Dendritic cell treated with granulocyte-macrophage colony-stimulating factor and Interleukin-4, amounts not matched to agents 40 ng/mL and 50 ng/mL, for 4 days (primary cell): Measurements from ENCODE around the gene ZNF385C.
A peak's percentile ranks its signal among the peaks of the same experiment; 100 is the strongest.

Experiments
- H3K27ac Mint-ChIP-seq: one replicate; pipeline ENCODE4 v1.8.0; 2022; ENCODE audit warnings: mild to moderate bottlenecking, mixed read lengths
- H3K27me3 Mint-ChIP-seq: one replicate; pipeline ENCODE4 v1.8.0; 2022; ENCODE audit warnings: mild to moderate bottlenecking, mixed read lengths
- H3K36me3 Mint-ChIP-seq: one replicate; pipeline ENCODE4 v1.8.0; 2022; ENCODE audit warnings: low read depth, mixed read lengths
- H3K4me1 Mint-ChIP-seq: one replicate; pipeline ENCODE4 v1.8.0; 2022; ENCODE audit warnings: low read depth, mixed read lengths
- H3K4me3 Mint-ChIP-seq: one replicate; pipeline ENCODE4 v1.8.0; 2022; ENCODE audit warnings: mild to moderate bottlenecking, moderate library complexity, mixed read lengths
- H3K9me3 Mint-ChIP-seq: one replicate; pipeline ENCODE4 v1.8.0; 2022; ENCODE audit warnings: mixed read lengths
- intact Hi-C: fragments of 100-400 bp; cut with micrococcal nuclease; formaldehyde crosslinking; loops from one replicate; pipeline ENCODE4 v1.15.0; 2022

Gene ZNF385C

GRCh38 chr17:42049834-42050392 is 48.4 kb downstream of the ZNF385C start:
- Mint-ChIP-seq H3K27ac (peak overlapping the region; percentile 18), H3K4me1 (peaks cover 13% of the 10 kb centered on the region), H3K36me3 (no peaks in the 10 kb centered on the region), H3K27me3 (peaks cover 48% of the 10 kb centered on the region), H3K9me3 (no peaks in the 10 kb centered on the region), H3K4me3 (peak overlapping the region; percentile 55)
- intact Hi-C loops = no loop called here

GRCh38 chr17:42047343-42047742 is 50.9 kb downstream of the ZNF385C start:
- Mint-ChIP-seq H3K36me3 (no peaks in the 10 kb centered on the region), H3K4me1 (peaks cover 13% of the 10 kb centered on the region), H3K27me3 (peaks cover 26% of the 10 kb centered on the region), H3K9me3 (no peaks in the 10 kb centered on the region), H3K4me3 (no peak overlapping the region), H3K27ac (no peak overlapping the region)
- intact Hi-C loops = no loop called here

- Mint-ChIP-seq H3K9me3 (no peaks in the 10 kb centered on the region), H3K4me3 (no peak overlapping the region)
Observed at GRCh38 chr17:42045719-42046118, 52.6 kb downstream of the ZNF385C start.

GRCh38 chr17:42042598-42043319 is 55.5 kb downstream of the ZNF385C start:
- Mint-ChIP-seq H3K27ac (no peak overlapping the region), H3K9me3 (no peaks in the 10 kb centered on the region), H3K4me3 (no peak overlapping the region), H3K27me3 (peaks cover 20% of the 10 kb centered on the region), H3K36me3 (no peaks in the 10 kb centered on the region), H3K4me1 (no peaks in the 10 kb centered on the region)
- intact Hi-C loops = no loop called here

More at GRCh38 chr17:42045719-42046118, 52.6 kb downstream of the ZNF385C start:
- peaks cover 7% of the 10 kb centered on the region for H3K4me1 Mint-ChIP-seq
- no peak overlapping the region for H3K27ac Mint-ChIP-seq
- intact Hi-C loops = no loop called here
- H3K36me3 Mint-ChIP-seq = no peaks in the 10 kb centered on the region
- peaks cover 13% of the 10 kb centered on the region for H3K27me3 Mint-ChIP-seq

- H3K9me3 Mint-ChIP-seq = no peaks in the 10 kb centered on the region
- no peak overlapping the region for H3K4me3 Mint-ChIP-seq
- peaks cover 20% of the 10 kb centered on the region for H3K27me3 Mint-ChIP-seq
- intact Hi-C loops = no loop called here
- H3K4me1 Mint-ChIP-seq = no peaks in the 10 kb centered on the region
- no peaks in the 10 kb centered on the region for H3K36me3 Mint-ChIP-seq
- H3K27ac Mint-ChIP-seq = no peak overlapping the region
Observed at GRCh38 chr17:42041619-42042018, 56.7 kb downstream of the ZNF385C start.

GRCh38 chr17:42040818-42041217 is 57.5 kb downstream of the ZNF385C start:
- H3K36me3 Mint-ChIP-seq = no peaks in the 10 kb centered on the region
- H3K27me3 Mint-ChIP-seq = peaks cover 20% of the 10 kb centered on the region
- H3K4me3 Mint-ChIP-seq = no peak overlapping the region
- H3K9me3 Mint-ChIP-seq = no peaks in the 10 kb centered on the region
- intact Hi-C loops = no loop called here
- H3K4me1 Mint-ChIP-seq = no peaks in the 10 kb centered on the region
- no peak overlapping the region for H3K27ac Mint-ChIP-seq

GRCh38 chr17:42039794-42040763 is 58.2 kb downstream of the ZNF385C start:
- Mint-ChIP-seq H3K4me1 (no peaks in the 10 kb centered on the region), H3K9me3 (no peaks in the 10 kb centered on the region), H3K27me3 (peaks cover 20% of the 10 kb centered on the region), H3K36me3 (no peaks in the 10 kb centered on the region), H3K4me3 (peak overlapping the region; percentile 58), H3K27ac (no peak overlapping the region)
- intact Hi-C loops = no loop called here

- Mint-ChIP-seq H3K27me3 (peaks cover 20% of the 10 kb centered on the region), H3K36me3 (no peaks in the 10 kb centered on the region), H3K9me3 (no peaks in the 10 kb centered on the region), H3K4me3 (no peak overlapping the region), H3K4me1 (peaks cover 5% of the 10 kb centered on the region), H3K27ac (no peak overlapping the region)
- intact Hi-C loops = no loop called here
Observed at GRCh38 chr17:42038221-42038973, 59.9 kb downstream of the ZNF385C start.

- peaks cover 5% of the 10 kb centered on the region for H3K4me1 Mint-ChIP-seq
- no peak overlapping the region for H3K4me3 Mint-ChIP-seq
- peaks cover 5% of the 10 kb centered on the region for H3K27me3 Mint-ChIP-seq
- intact Hi-C loops = no loop called here
- no peaks in the 10 kb centered on the region for H3K36me3 Mint-ChIP-seq
- H3K9me3 Mint-ChIP-seq = no peaks in the 10 kb centered on the region
- no peak overlapping the region for H3K27ac Mint-ChIP-seq
Observed at GRCh38 chr17:42034059-42034458, 64.2 kb downstream of the ZNF385C start.

GRCh38 chr17:42031584-42031983 is 66.7 kb downstream of the ZNF385C start:
- Mint-ChIP-seq H3K4me1 (peaks cover 26% of the 10 kb centered on the region), H3K27me3 (no peaks in the 10 kb centered on the region), H3K27ac (no peak overlapping the region), H3K4me3 (no peak overlapping the region), H3K36me3 (no peaks in the 10 kb centered on the region), H3K9me3 (no peaks in the 10 kb centered on the region)
- intact Hi-C loops = no loop called here

GRCh38 chr17:42028791-42029127 is 69.5 kb downstream of the ZNF385C start:
- H3K4me1 Mint-ChIP-seq = peaks cover 50% of the 10 kb centered on the region
- peak overlapping the region; percentile 43 for H3K27ac Mint-ChIP-seq
- H3K27me3 Mint-ChIP-seq = no peaks in the 10 kb centered on the region
- H3K4me3 Mint-ChIP-seq = no peak overlapping the region
- H3K36me3 Mint-ChIP-seq = peaks cover 20% of the 10 kb centered on the region
- no peaks in the 10 kb centered on the region for H3K9me3 Mint-ChIP-seq
- intact Hi-C loops = loop anchor here (10.0 kb wide), 1 partner anchor 256 kb away; the partner anchor contains the start of gene STAT5A

- Mint-ChIP-seq H3K9me3 (no peaks in the 10 kb centered on the region), H3K27ac (peak overlapping the region; percentile 43), H3K4me1 (peaks cover 53% of the 10 kb centered on the region), H3K4me3 (no peak overlapping the region), H3K27me3 (no peaks in the 10 kb centered on the region), H3K36me3 (peaks cover 26% of the 10 kb centered on the region)
- intact Hi-C loops = loop anchor here (10.0 kb wide), 1 partner anchor 257 kb away; the partner anchor contains the start of gene STAT5A
Observed at GRCh38 chr17:42027961-42028790, 70.1 kb downstream of the ZNF385C start.

GRCh38 chr17:42027590-42027889 is 70.7 kb downstream of the ZNF385C start:
- H3K36me3 Mint-ChIP-seq = peaks cover 32% of the 10 kb centered on the region
- H3K27me3 Mint-ChIP-seq = no peaks in the 10 kb centered on the region
- no peak overlapping the region for H3K4me3 Mint-ChIP-seq
- intact Hi-C loops = loop anchor here (10.0 kb wide), 1 partner anchor 257 kb away; the partner anchor contains the start of gene STAT5A
- peaks cover 58% of the 10 kb centered on the region for H3K4me1 Mint-ChIP-seq
- peak overlapping the region; percentile 43 for H3K27ac Mint-ChIP-seq
- no peaks in the 10 kb centered on the region for H3K9me3 Mint-ChIP-seq
